GM12865 (cell line): ENCODE data around the gene CACNA1E.
"Not testable (repeated sequence)": the region's sequence is repeated elsewhere in the genome, so short reads cannot be mapped to it uniquely, and the experiment has no call there.

Source experiments
- DNase-seq: peaks from one replicate; pipeline ENCODE4 v3.0.0; 2010; ENCODE audit warnings: low read depth
- H3K4me3 ChIP-seq: 2 replicates; pipeline ENCODE4 v1.5.1; 2011; ENCODE audit warnings: mild to moderate bottlenecking, low read depth, low read length, control low read depth
- CTCF ChIP-seq: IDR thresholded peaks from 2 replicates; pipeline ENCODE4 v1.5.1; 2011; ENCODE audit warnings: low read length, control low read depth, low read depth, inconsistent platforms; ENCODE audit not compliant: insufficient read depth; ENCODE audit errors: missing control alignments

The CACNA1E gene

GRCh38 chr1:181846001-181846645 is 362.8 kb downstream of the CACNA1E start:
- DNase-seq: no peak
- no peak overlapping the region for H3K4me3 ChIP-seq
- TF ChIP-seq CTCF: no peak

DNA sequence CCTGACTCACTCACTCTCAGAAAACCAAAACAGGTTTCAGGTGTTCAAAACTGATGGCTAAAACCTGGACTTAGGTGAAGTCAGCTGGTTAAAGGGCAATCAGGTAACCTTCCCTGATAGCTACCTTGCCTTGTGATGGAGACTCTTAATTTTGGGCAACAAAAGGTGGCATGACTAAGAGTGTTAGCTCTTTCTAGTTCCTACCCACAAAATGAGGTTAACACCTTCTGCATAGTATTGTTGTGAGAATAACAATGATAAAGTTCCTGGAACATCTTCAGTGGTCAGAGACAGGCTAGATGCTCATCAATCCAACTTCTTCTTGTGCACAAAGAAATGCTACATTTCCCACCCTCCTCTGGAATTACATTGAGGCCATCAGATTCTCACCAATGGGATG is 363.4 kb downstream of the CACNA1E start:
- no peak overlapping the region for H3K4me3 ChIP-seq
- DNase-seq: no peak
- no peak for TF ChIP-seq CTCF

- H3K4me3 ChIP-seq: no peak overlapping the region
- no peak for DNase-seq
- no peak for TF ChIP-seq CTCF
These were observed 365.8 kb downstream of the CACNA1E start for GRCh38 chr1:181849071-181849470.

- not testable (repeated sequence) for H3K4me3 ChIP-seq, DNase-seq
These were observed 370.9 kb downstream of the CACNA1E start for GRCh38 chr1:181854212-181854611.

GRCh38 chr1:181855380-181855779 is 372.1 kb downstream of the CACNA1E start:
- no peak for TF ChIP-seq CTCF
- no peak for DNase-seq

More at GRCh38 chr1:181855380-181855779, 372.1 kb downstream of the CACNA1E start:
- H3K4me3 ChIP-seq: no peak overlapping the region
